Measurements from ENCODE around the gene CMTM3. TPM values are rescaled to one million over a fixed set of nuclear protein-coding genes. Genes with fewer than 3 reads are reported as not detected.
A peak's percentile ranks its signal among the peaks of the same experiment; 100 is the strongest.

Gene CMTM3
- total RNA-seq, 1 experiment from 2014 or later: 39.2 TPM

DNA sequence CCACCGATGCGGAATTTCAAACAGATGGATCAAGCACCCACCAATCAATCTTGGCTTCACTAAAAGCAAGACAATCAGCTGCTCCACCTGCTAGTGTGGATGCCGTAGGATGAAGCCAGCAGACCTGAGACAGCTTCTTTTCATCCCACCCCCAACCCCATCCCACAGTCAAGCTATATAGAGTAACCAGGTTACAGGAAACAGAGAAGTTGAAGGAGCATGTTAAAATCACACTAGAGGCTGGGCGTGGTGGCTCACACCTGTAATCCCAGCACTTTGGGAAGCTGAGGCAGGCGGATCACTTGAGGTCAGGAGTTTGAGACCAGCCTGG, 54.3 kb downstream of the CMTM3 start:
- peaks cover 4% of the 10 kb centered on the region; the same call in 1 of the 2 replicates for H3K79me2 ChIP-seq (ENCODE audit: insufficient read depth, low read length)
- Mint-ChIP-seq H3K4me1 (peaks cover 24 to 32% of the 10 kb centered on the region in 2 experiments), H3K36me3 (ENCODE audit: insufficient read depth in 1 of 3, low read depth in 3 of 3) (no peaks in the 10 kb centered on the region), H3K4me3 (no peak overlapping the region), H3K27me3 (ENCODE audit: low read depth) (no peaks in the 10 kb centered on the region), H3K27ac (0 out of 7 replicates have a peak overlapping the region, but pooled peaks of 1 of the 3 experiments have one; percentile 40), H3K9me3 (no peaks in the 10 kb centered on the region)
- no peak overlapping the region for H3K14ac ChIP-seq (ENCODE audit: insufficient read depth, low read length)
- H3K56ac ChIP-seq (ENCODE audit: insufficient read length, low read depth, low read length): no peak overlapping the region
- no peak overlapping the region for H3K4me2 ChIP-seq (ENCODE audit: insufficient read depth, insufficient read length, low read length)
- H3K27ac ChIP-seq (ENCODE audit: insufficient read length, low read depth, low read length): no peak overlapping the region
- H3K79me1 ChIP-seq (ENCODE audit: insufficient read depth, low read depth, low read length, poor library complexity, severe bottlenecking): peaks cover 5% of the 10 kb centered on the region
- no peaks in the 10 kb centered on the region for H3K27me3 ChIP-seq (ENCODE audit: insufficient read depth, low read length)
- no peak overlapping the region for H4K91ac ChIP-seq (ENCODE audit: insufficient read length, low read depth, low read length)
- H2BK5ac ChIP-seq (ENCODE audit: insufficient read length, low read length): no peak overlapping the region
- H2BK15ac ChIP-seq (ENCODE audit: low read depth, low read length): no peak overlapping the region
- H2AFZ ChIP-seq (ENCODE audit: low read length): no peak overlapping the region
- H2BK20ac ChIP-seq (ENCODE audit: low read depth, low read length, poor library complexity, severe bottlenecking): no peak overlapping the region
- no peak overlapping the region for H3K4ac ChIP-seq (ENCODE audit: low read depth, low read length)
- no CpG with 5 or more reads among the region's 5 CpGs for WGBS (ENCODE audit: extremely low coverage, insufficient read length, low lambda C conversion rate)
- TF ChIP-seq, protein P1, sequence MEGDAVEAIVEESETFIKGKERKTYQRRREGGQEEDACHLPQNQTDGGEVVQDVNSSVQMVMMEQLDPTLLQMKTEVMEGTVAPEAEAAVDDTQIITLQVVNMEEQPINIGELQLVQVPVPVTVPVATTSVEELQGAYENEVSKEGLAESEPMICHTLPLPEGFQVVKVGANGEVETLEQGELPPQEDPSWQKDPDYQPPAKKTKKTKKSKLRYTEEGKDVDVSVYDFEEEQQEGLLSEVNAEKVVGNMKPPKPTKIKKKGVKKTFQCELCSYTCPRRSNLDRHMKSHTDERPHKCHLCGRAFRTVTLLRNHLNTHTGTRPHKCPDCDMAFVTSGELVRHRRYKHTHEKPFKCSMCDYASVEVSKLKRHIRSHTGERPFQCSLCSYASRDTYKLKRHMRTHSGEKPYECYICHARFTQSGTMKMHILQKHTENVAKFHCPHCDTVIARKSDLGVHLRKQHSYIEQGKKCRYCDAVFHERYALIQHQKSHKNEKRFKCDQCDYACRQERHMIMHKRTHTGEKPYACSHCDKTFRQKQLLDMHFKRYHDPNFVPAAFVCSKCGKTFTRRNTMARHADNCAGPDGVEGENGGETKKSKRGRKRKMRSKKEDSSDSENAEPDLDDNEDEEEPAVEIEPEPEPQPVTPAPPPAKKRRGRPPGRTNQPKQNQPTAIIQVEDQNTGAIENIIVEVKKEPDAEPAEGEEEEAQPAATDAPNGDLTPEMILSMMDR (conservative IDR thresholded peaks at IDR 0.05): no peak
- no peak overlapping the region for H4K8ac ChIP-seq (replicated peaks; ENCODE audit: insufficient read length, low read depth, low read length)
- H2AK5ac ChIP-seq (ENCODE audit: insufficient read length, low read length): no peak overlapping the region
- no peak overlapping the region for H3K18ac ChIP-seq (ENCODE audit: insufficient read length, low read depth, low read length)
- H3K4me1 ChIP-seq (ENCODE audit: insufficient read depth, low read length): peaks cover 2% of the 10 kb centered on the region; the same call in 1 of the 2 replicates
- no peak overlapping the region for H2BK12ac ChIP-seq (ENCODE audit: insufficient read length, low read depth, low read length)
- no peaks in the 10 kb centered on the region for H3K23me2 ChIP-seq (ENCODE audit: insufficient read length, low read depth, low read length, poor library complexity, severe bottlenecking)
- H2BK120ac ChIP-seq (ENCODE audit: low read depth, low read length, poor library complexity, severe bottlenecking): no peak overlapping the region
- H3T11ph ChIP-seq (ENCODE audit: low read length): no peak overlapping the region
- no peak overlapping the region for H4K5ac ChIP-seq (ENCODE audit: insufficient read length, low read depth, low read length)
- no peak for DNase-seq
- no peaks in the 10 kb centered on the region for H3K9me3 ChIP-seq (ENCODE audit: control insufficient read depth, low read depth, low read length)
- H4K20me1 ChIP-seq (ENCODE audit: control insufficient read depth, insufficient read depth, insufficient read length): no peaks in the 10 kb centered on the region
- H3K9ac ChIP-seq (ENCODE audit: extremely low read depth, insufficient read length, low read length): no peak overlapping the region
- no peak overlapping the region for H3K23ac ChIP-seq (ENCODE audit: insufficient read length, low read depth, low read length)
